Panc1 (cell line): ENCODE data around the gene FECH. TPM values are rescaled to one million over a fixed set of nuclear protein-coding genes. Genes with fewer than 3 reads are reported as not detected.

Experiments
- ATAC-seq: fragments of 200-7000 bp; cut with Tn5 transposase; 2 replicates; pipeline ENCODE4 v1.9.1; 2020; ENCODE audit warnings: mild to moderate bottlenecking, moderate library complexity
- BruUV-seq: library from RNA; stranded (reverse); fragments of 400-500 nt; replicated peaks from 2 replicates; lab custom pipeline; 2021; lab: Mats Ljungman, UMichigan
- CTCF ChIA-PET: fragments of 300-600 bp; sonication (Branson Sonifier 250); formaldehyde crosslinking; loops from one replicate; lab custom pipeline; 2022; ENCODE audit warnings: antibody characterized with exemption; lab: Charles Lee
- POLR2A ChIA-PET: fragments of 300-600 bp; sonication (Branson Sonifier 250); formaldehyde crosslinking; loops from one replicate; lab custom pipeline; 2022; ENCODE audit warnings: antibody characterized with exemption; lab: Charles Lee
- DNase-seq: peaks from one replicate; pipeline ENCODE4 v3.0.0-alpha.2; 2010; ENCODE audit warnings: low read depth, low spot score
- H3K27ac ChIP-seq: 2 replicates; pipeline ENCODE4 v1.5.1; 2011; ENCODE audit warnings: mild to moderate bottlenecking, low read length, inconsistent platforms
- H3K27me3 ChIP-seq: fragments of 200-500 bp; sonication (Bioruptor generic); 2 replicates; pipeline ENCODE4 v1.6.0; 2014; ENCODE audit warnings: low read length, inconsistent platforms; ENCODE audit not compliant: control insufficient read depth, insufficient read depth
- H3K36me3 ChIP-seq: fragments of 200-500 bp; sonication (Bioruptor generic); 2 replicates; pipeline ENCODE4 v1.5.1; 2014; ENCODE audit warnings: inconsistent platforms, mild to moderate bottlenecking, low read length, moderate library complexity; ENCODE audit not compliant: control insufficient read depth, insufficient read depth
- H3K4me1 ChIP-seq: 2 replicates; pipeline ENCODE4 v1.5.1; 2011; ENCODE audit warnings: inconsistent platforms, mild to moderate bottlenecking, low read length, moderate library complexity; ENCODE audit not compliant: control insufficient read depth, insufficient read depth
- H3K4me3 ChIP-seq, 2 experiments: 2 replicates each; pipeline ENCODE4 v1.5.1; 2011 to 2012; ENCODE audit warnings: low read depth in 2 of 2, low read length in 2 of 2, mild to moderate bottlenecking in 2 of 2, inconsistent platforms in 1 of 2, moderate library complexity in 1 of 2
- H3K9me3 ChIP-seq: fragments of 200-500 bp; sonication (Bioruptor generic); 2 replicates; pipeline ENCODE4 v1.5.1; 2014; ENCODE audit warnings: low read depth, mild to moderate bottlenecking, inconsistent platforms, low read length, moderate library complexity; ENCODE audit not compliant: control insufficient read depth, insufficient read depth
- CTCF ChIP-seq: fragments of 450-650 bp; IDR thresholded peaks from 2 replicates; pipeline ENCODE4 v1.5.1; 2017; ENCODE audit warnings: mild to moderate bottlenecking
- POLR2AphosphoS5 ChIP-seq: IDR thresholded peaks from 2 replicates; pipeline ENCODE4 v1.6.1; 2012; ENCODE audit warnings: mild to moderate bottlenecking, low read depth, low read length, moderate library complexity
- REST ChIP-seq, 2 experiments: IDR thresholded peaks; 2 replicates each; pipeline ENCODE4 v1.6.1; 2011 to 2012; ENCODE audit warnings: low read depth in 2 of 2, control low read depth in 1 of 2, low read length in 1 of 2, mild to moderate bottlenecking in 1 of 2, moderate library complexity in 1 of 2; ENCODE audit not compliant: insufficient read depth in 1 of 2
- SIN3A ChIP-seq: IDR thresholded peaks from 2 replicates; pipeline ENCODE4 v1.6.1; 2012; ENCODE audit warnings: low read depth, mild to moderate bottlenecking, low read length, moderate library complexity, borderline replicate concordance; ENCODE audit not compliant: insufficient read depth
- TCF7L2 ChIP-seq: IDR thresholded peaks from 2 replicates; pipeline ENCODE4 v1.6.1; 2011; ENCODE audit warnings: mild to moderate bottlenecking, low read depth, low read length, inconsistent platforms
- in situ Hi-C: cut with HindIII; loops from 2 replicates; pipeline ENCODE4 v1.10.0; 2016; ENCODE audit warnings: low sequenced_read_pairs, low pct_unique_long_range_greater_than_20kb
- intact Hi-C: fragments of 100-400 bp; cut with micrococcal nuclease; formaldehyde crosslinking; loops from one replicate; pipeline ENCODE4 v1.10.0; 2022; ENCODE audit not compliant: unreplicated experiment
- total RNA-seq: library from RNA; stranded (reverse); gene quantifications from one replicate; pipeline ENCODE4 v1.2.1, GENCODE V29; 2021; ENCODE audit not compliant: unreplicated experiment

The FECH gene
- total RNA-seq, 1 experiment from 2014 or later: 25.2 TPM

DNA sequence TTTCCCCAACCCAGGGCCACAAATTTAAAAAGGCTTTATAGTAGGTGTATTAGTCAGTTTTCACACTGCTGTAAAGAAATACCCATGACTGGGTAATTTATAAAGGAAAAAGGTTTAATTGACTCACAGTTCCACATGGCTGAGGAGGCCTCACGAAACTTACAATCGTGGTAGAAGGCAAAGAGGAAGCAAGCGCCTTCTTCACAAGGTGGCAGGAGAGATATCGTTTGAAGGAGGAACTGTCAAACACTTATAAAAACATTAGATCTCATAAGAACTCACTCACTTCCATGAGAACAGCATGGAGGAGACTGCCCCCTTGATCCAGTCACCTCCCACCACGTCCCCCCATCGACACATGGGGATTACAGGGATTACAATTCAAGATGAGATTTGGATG, 70.4 kb downstream of the FECH start:
- in situ Hi-C loops: no loop called here
- no peak for ATAC-seq
- Histone ChIP-seq H3K27me3 (no peaks in the 10 kb centered on the region), H3K27ac (no peak overlapping the region), H3K4me3 (no peak overlapping the region), H3K4me1 (no peaks in the 10 kb centered on the region), H3K36me3 (no peaks in the 10 kb centered on the region), H3K9me3 (no peaks in the 10 kb centered on the region)
- CTCF ChIA-PET: no interaction called here
- intact Hi-C loops: no loop called here
- DNase-seq: no peak
- TF ChIP-seq POLR2AphosphoS5 (no peak), SIN3A (no peak), TCF7L2 (no peak), REST (IDR thresholded peaks at IDR 0.05; ENCODE audit: insufficient read depth in 1 of 2, low read depth in 2 of 2, low read length in 1 of 2) (no peak), CTCF (no peak)
- no TSS peak for BruUV-seq
- POLR2A ChIA-PET: no interaction called here

- POLR2A ChIA-PET: no interaction called here
- Histone ChIP-seq H3K27me3 (peaks cover 2% of the 10 kb centered on the region; the same call in 1 of the 2 replicates), H3K36me3 (no peaks in the 10 kb centered on the region), H3K4me1 (no peaks in the 10 kb centered on the region), H3K9me3 (no peaks in the 10 kb centered on the region), H3K4me3 (no peak overlapping the region), H3K27ac (no peak overlapping the region)
- CTCF ChIA-PET: no interaction called here
- in situ Hi-C loops (no loop called here), intact Hi-C loops (no loop called here)
- no peak for DNase-seq
- no peak for TF ChIP-seq POLR2AphosphoS5
- no peak for TF ChIP-seq SIN3A
- TF ChIP-seq REST (IDR thresholded peaks at IDR 0.05; ENCODE audit: insufficient read depth in 1 of 2, low read depth in 2 of 2, low read length in 1 of 2): no peak
- no peak for TF ChIP-seq CTCF
- no peak for TF ChIP-seq TCF7L2
- ATAC-seq: no peak
- no TSS peak for BruUV-seq
These were observed 81.3 kb downstream of the FECH start for GRCh38 chr18:57505231-57505630.
